HEK293 (cell line): ENCODE results near the gene RSPH3.

Experiments
- HOXA7 ChIP-seq: sonication (generic); formaldehyde crosslinking; IDR thresholded peaks from 2 replicates; pipeline ENCODE4 v1.8.1; 2022; ENCODE audit warnings: missing genetic modification reagents, borderline replicate concordance
- HOXD13 ChIP-seq: sonication (generic); formaldehyde crosslinking; IDR thresholded peaks from 2 replicates; pipeline ENCODE4 v1.8.0; 2022; ENCODE audit warnings: missing genetic modification reagents, borderline replicate concordance
- IKZF3 ChIP-seq: fragments of 450-650 bp; IDR thresholded peaks from 2 replicates; pipeline ENCODE4 v1.5.0; 2018; ENCODE audit warnings: missing biosample characterization, mild to moderate bottlenecking, missing genetic modification characterization, moderate library complexity
- MZF1 ChIP-seq: fragments of 450-650 bp; formaldehyde crosslinking; IDR thresholded peaks from 2 replicates; pipeline ENCODE4 v1.5.1; 2017; ENCODE audit warnings: missing biosample characterization, missing genetic modification characterization, borderline replicate concordance
- PATZ1 ChIP-seq: fragments of 450-650 bp; formaldehyde crosslinking; IDR thresholded peaks from 2 replicates; pipeline ENCODE4 v1.5.1; 2016; ENCODE audit warnings: missing biosample characterization, missing genetic modification characterization
- ZFP3 ChIP-seq: fragments of 450-650 bp; formaldehyde crosslinking; IDR thresholded peaks from 2 replicates; pipeline ENCODE4 v1.5.1; 2016; ENCODE audit warnings: low read depth, missing biosample characterization, missing genetic modification characterization
- ZFP41 ChIP-seq: fragments of 450-650 bp; formaldehyde crosslinking; IDR thresholded peaks from 2 replicates; pipeline ENCODE4 v1.5.1; 2016; ENCODE audit warnings: missing biosample characterization, missing genetic modification characterization, borderline replicate concordance
- ZFP69B ChIP-seq: fragments of 450-650 bp; formaldehyde crosslinking; IDR thresholded peaks from 2 replicates; pipeline ENCODE4 v1.5.1; 2016; ENCODE audit warnings: missing biosample characterization, missing genetic modification characterization
- ZNF10 ChIP-seq: fragments of 450-650 bp; formaldehyde crosslinking; IDR thresholded peaks from 2 replicates; pipeline ENCODE4 v1.5.1; 2017; ENCODE audit warnings: missing biosample characterization, missing genetic modification characterization
- ZNF155 ChIP-seq: fragments of 450-650 bp; formaldehyde crosslinking; IDR thresholded peaks from 2 replicates; pipeline ENCODE4 v1.5.1; 2016; ENCODE audit warnings: missing biosample characterization, missing genetic modification characterization
- ZNF16 ChIP-seq: fragments of 450-650 bp; formaldehyde crosslinking; IDR thresholded peaks from 2 replicates; pipeline ENCODE4 v1.5.1; 2016; ENCODE audit warnings: low read depth, missing biosample characterization, missing genetic modification characterization
- ZNF169 ChIP-seq: fragments of 450-650 bp; formaldehyde crosslinking; IDR thresholded peaks from 2 replicates; pipeline ENCODE4 v1.5.1; 2016; ENCODE audit warnings: missing biosample characterization, missing genetic modification characterization
- ZNF26 ChIP-seq: fragments of 450-650 bp; formaldehyde crosslinking; IDR thresholded peaks from 2 replicates; pipeline ENCODE4 v1.5.1; 2016; ENCODE audit warnings: missing biosample characterization, missing genetic modification characterization
- ZNF280C ChIP-seq: fragments of 450-650 bp; formaldehyde crosslinking; IDR thresholded peaks from 2 replicates; pipeline ENCODE4 v1.5.1; 2016; ENCODE audit warnings: missing biosample characterization, missing genetic modification characterization
- ZNF280D ChIP-seq: fragments of 450-650 bp; formaldehyde crosslinking; IDR thresholded peaks from 2 replicates; pipeline ENCODE4 v1.5.1; 2016; ENCODE audit warnings: missing biosample characterization, missing genetic modification characterization
- ZNF292 ChIP-seq: fragments of 450-650 bp; formaldehyde crosslinking; IDR thresholded peaks from 2 replicates; pipeline ENCODE4 v1.5.1; 2016; ENCODE audit warnings: low read depth, missing biosample characterization, missing genetic modification characterization, borderline replicate concordance
- ZNF391 ChIP-seq: fragments of 450-650 bp; formaldehyde crosslinking; IDR thresholded peaks from 2 replicates; pipeline ENCODE4 v1.5.1; 2016; ENCODE audit warnings: low read depth, missing biosample characterization, missing genetic modification characterization, borderline replicate concordance
- ZNF398 ChIP-seq: fragments of 450-650 bp; formaldehyde crosslinking; IDR thresholded peaks from 2 replicates; pipeline ENCODE4 v1.5.1; 2017; ENCODE audit warnings: missing biosample characterization, missing genetic modification characterization
- ZNF416 ChIP-seq: fragments of 450-650 bp; formaldehyde crosslinking; IDR thresholded peaks from 2 replicates; pipeline ENCODE4 v1.5.1; 2016; ENCODE audit warnings: missing biosample characterization, missing genetic modification characterization
- ZNF548 ChIP-seq: fragments of 450-650 bp; formaldehyde crosslinking; IDR thresholded peaks from 2 replicates; pipeline ENCODE4 v1.5.1; 2016; ENCODE audit warnings: missing biosample characterization, missing genetic modification characterization
- ZNF596 ChIP-seq: fragments of 450-650 bp; IDR thresholded peaks from 2 replicates; pipeline ENCODE4 v1.5.0; 2018; ENCODE audit warnings: missing biosample characterization, mild to moderate bottlenecking, missing genetic modification characterization, moderate library complexity
- ZNF600 ChIP-seq: fragments of 450-650 bp; formaldehyde crosslinking; IDR thresholded peaks from 2 replicates; pipeline ENCODE4 v1.5.1; 2016; ENCODE audit warnings: missing biosample characterization, missing genetic modification characterization
- ZNF626 ChIP-seq: fragments of 450-650 bp; sonication (Bioruptor Pico); formaldehyde crosslinking; IDR thresholded peaks from 2 replicates; pipeline ENCODE4 v1.5.1; 2018; ENCODE audit warnings: missing biosample characterization, missing genetic modification characterization, inconsistent platforms
- ZNF747 ChIP-seq: fragments of 450-650 bp; formaldehyde crosslinking; IDR thresholded peaks from 2 replicates; pipeline ENCODE4 v1.5.1; 2016; ENCODE audit warnings: missing biosample characterization, missing genetic modification characterization
- ZSCAN4 ChIP-seq: fragments of 450-650 bp; formaldehyde crosslinking; IDR thresholded peaks from 2 replicates; pipeline ENCODE4 v1.5.1; 2017; ENCODE audit warnings: missing biosample characterization, missing genetic modification characterization

Gene RSPH3

GRCh38 chr6:158923805-158924498 lies 76.0 kb downstream of the RSPH3 start (continued):
- TF ChIP-seq ZNF280C (tag by site-specific recombination) (no peak), ZSCAN4 (tag by site-specific recombination) (no peak), ZNF391 (no peak), ZNF16 (tag by site-specific recombination) (no peak), ZNF280D (tag by site-specific recombination) (no peak), HOXA7 (no peak), ZNF292 (tag by site-specific recombination) (no peak), ZNF747 (no peak), ZNF416 (tag by site-specific recombination) (no peak), ZNF26 (tag by site-specific recombination) (no peak), MZF1 (no peak), ZNF169 (tag by site-specific recombination) (no peak), ZNF548 (tag by site-specific recombination) (no peak), ZFP69B (tag by site-specific recombination) (peak; percentile 89), HOXD13 (CRISPR knock-in tag) (no peak), ZNF596 (tag by site-specific recombination) (no peak), ZNF600 (tag by site-specific recombination) (no peak), ZNF626 (no peak), ZNF155 (tag by site-specific recombination) (no peak), ZNF10 (0 out of 2 replicates have a peak, but pooled peaks have one; percentile 13), IKZF3 (tag by site-specific recombination) (no peak), ZNF398 (tag by site-specific recombination) (no peak), ZFP3 (tag by site-specific recombination) (no peak), ZFP41 (tag by site-specific recombination) (no peak), PATZ1 (tag by site-specific recombination) (no peak)
